IMR-90 (cell line): ENCODE data around the gene CCNDBP1. TPM values are rescaled to one million over a fixed set of nuclear protein-coding genes. Genes with fewer than 3 reads are reported as not detected.

ENCODE experiments used
- ATAC-seq: fragments of 200-7000 bp; cut with Tn5 transposase; 2 replicates; pipeline ENCODE4 v1.9.1; 2020; ENCODE audit warnings: low read depth, mild to moderate bottlenecking, moderate library complexity
- BruUV-seq: library from RNA; stranded (reverse); fragments of 400-500 nt; replicated peaks from 2 replicates; lab custom pipeline; 2021; lab: Mats Ljungman, UMichigan
- CTCF ChIA-PET: fragments of 300-600 bp; formaldehyde crosslinking; extraction: SDS; loops from one replicate; lab custom pipeline; 2021; ENCODE audit warnings: antibody characterized with exemption; lab: Yijun Ruan, JAX
- POLR2A ChIA-PET: fragments of 300-600 bp; sonication (Branson Sonifier 250); formaldehyde crosslinking; loops from one replicate; lab custom pipeline; 2022; ENCODE audit warnings: antibody characterized with exemption; ENCODE audit not compliant: unreplicated experiment; lab: Charles Lee
- DNase-seq: peaks from one replicate; pipeline ENCODE4 v3.0.0; 2013
- H2AFZ ChIP-seq: replicated peaks from 2 replicates; pipeline ENCODE3; 2013; ENCODE audit warnings: low read length, mild to moderate bottlenecking; ENCODE audit not compliant: poor library complexity
- H2AK5ac ChIP-seq: 2 replicates; pipeline ENCODE4 v1.6.1; 2013; ENCODE audit warnings: low read depth, low read length, inconsistent platforms
- H2AK9ac ChIP-seq: replicated peaks from 2 replicates; pipeline ENCODE3; 2013; ENCODE audit warnings: mild to moderate bottlenecking, low read depth, low read length, moderate library complexity; ENCODE audit not compliant: poor library complexity
- H2BK120ac ChIP-seq: 2 replicates; pipeline ENCODE4 v1.6.1; 2013; ENCODE audit warnings: low read depth, low read length, inconsistent platforms
- H2BK15ac ChIP-seq: 3 replicates; pipeline ENCODE4 v1.6.1; 2013; ENCODE audit warnings: low read depth, low read length, inconsistent platforms
- H2BK20ac ChIP-seq: 2 replicates; pipeline ENCODE4 v1.6.1; 2013; ENCODE audit warnings: low read depth, mild to moderate bottlenecking, inconsistent platforms, low read length, moderate library complexity
- H2BK5ac ChIP-seq: 2 replicates; pipeline ENCODE4 v1.6.1; 2013; ENCODE audit warnings: mild to moderate bottlenecking, low read depth, low read length, inconsistent platforms; ENCODE audit not compliant: poor library complexity, severe bottlenecking
- H3K14ac ChIP-seq: replicated peaks from 2 replicates; pipeline ENCODE4 v1.6.1; 2013; ENCODE audit warnings: low read depth, low read length, inconsistent platforms
- H3K18ac ChIP-seq: 2 replicates; pipeline ENCODE4 v1.6.1; 2013; ENCODE audit warnings: low read depth, low read length, control low read depth
- H3K23ac ChIP-seq: 2 replicates; pipeline ENCODE4 v1.6.1; 2013; ENCODE audit warnings: low read depth, low read length, inconsistent platforms
- H3K27ac ChIP-seq: 2 replicates; pipeline ENCODE4 v1.5.1; 2013; ENCODE audit warnings: mild to moderate bottlenecking, control low read depth, low read length; ENCODE audit not compliant: insufficient read depth
- H3K27me3 ChIP-seq: 2 replicates; pipeline ENCODE4 v1.6.1; 2013; ENCODE audit warnings: low read length; ENCODE audit not compliant: control insufficient read depth, insufficient read depth
- H3K36me3 ChIP-seq: 2 replicates; pipeline ENCODE4 v1.6.1; 2013; ENCODE audit warnings: low read length, mixed read lengths; ENCODE audit not compliant: control insufficient read depth, insufficient read depth
- H3K4ac ChIP-seq: 2 replicates; pipeline ENCODE4 v1.6.1; 2013; ENCODE audit warnings: low read depth, low read length, inconsistent platforms
- H3K4me1 ChIP-seq: 2 replicates; pipeline ENCODE4 v1.6.1; 2013; ENCODE audit warnings: low read length, mixed read lengths; ENCODE audit not compliant: control insufficient read depth, insufficient read depth
- H3K4me2 ChIP-seq: 2 replicates; pipeline ENCODE4 v1.6.1; 2013; ENCODE audit warnings: low read depth, mild to moderate bottlenecking, control low read depth, low read length, moderate library complexity
- H3K4me3 ChIP-seq: 2 replicates; pipeline ENCODE4 v1.5.1; 2013; ENCODE audit warnings: low read depth, mild to moderate bottlenecking, control low read depth, low read length, moderate library complexity; ENCODE audit not compliant: insufficient read depth
- H3K56ac ChIP-seq: 2 replicates; pipeline ENCODE4 v1.6.1; 2013; ENCODE audit warnings: low read length, inconsistent platforms; ENCODE audit not compliant: insufficient read depth; ENCODE audit errors: extremely low read depth
- H3K79me1 ChIP-seq, 2 experiments: 2 replicates each; pipeline ENCODE4 v1.6.1; 2013; ENCODE audit warnings: low read length in 2 of 2, inconsistent platforms in 1 of 2, low read depth in 1 of 2
- H3K9ac ChIP-seq: 2 replicates; pipeline ENCODE4 v1.6.1; 2013; ENCODE audit warnings: low read depth, low read length, control low read depth
- H3K9me1 ChIP-seq: 2 replicates; pipeline ENCODE4 v1.6.1; 2013; ENCODE audit warnings: low read length, inconsistent platforms; ENCODE audit not compliant: insufficient read depth
- H3K9me3 ChIP-seq: 2 replicates; pipeline ENCODE4 v1.6.1; 2013; ENCODE audit warnings: low read length; ENCODE audit not compliant: control insufficient read depth, insufficient read depth
- H4K20me1 ChIP-seq: 2 replicates; pipeline ENCODE4 v1.6.1; 2013; ENCODE audit warnings: low read length, inconsistent platforms; ENCODE audit not compliant: insufficient read depth
- H4K5ac ChIP-seq: 2 replicates; pipeline ENCODE4 v1.6.1; 2013; ENCODE audit warnings: mild to moderate bottlenecking, low read depth, low read length, control low read depth
- H4K8ac ChIP-seq, 2 experiments: 2 replicates each; pipeline ENCODE4 v1.6.1; 2013; ENCODE audit warnings: low read depth in 2 of 2, low read length in 2 of 2, control low read depth in 1 of 2, inconsistent platforms in 1 of 2
- H4K91ac ChIP-seq: 2 replicates; pipeline ENCODE4 v1.6.1; 2013; ENCODE audit warnings: low read depth, low read length, inconsistent platforms; ENCODE audit not compliant: insufficient read depth
- POLR2A ChIP-seq: IDR thresholded peaks from 2 replicates; pipeline ENCODE4 v1.6.1; 2012; ENCODE audit warnings: mild to moderate bottlenecking, low read depth, low read length
- dilution Hi-C: fragments of 300-500 bp; cut with HindIII; formaldehyde crosslinking; loops from one replicate; pipeline ENCODE4 v1.14.3; 2018; ENCODE audit warnings: low sequenced_read_pairs; ENCODE audit not compliant: unreplicated experiment
- in situ Hi-C: fragments of 300-500 bp; cut with MboI; formaldehyde crosslinking; loops from 3 replicates; pipeline ENCODE4 v1.14.3; 2019; ENCODE audit warnings: low sequenced_read_pairs, inconsistent platforms, mixed read lengths
- intact Hi-C: fragments of 100-400 bp; cut with micrococcal nuclease; formaldehyde crosslinking; loops from 2 replicates; pipeline ENCODE4 v1.10.0; 2022
- polyA plus RNA-seq, 3 experiments: library from polyadenylated mRNA; depleted of rRNA; stranded (reverse); fragments of >200 nt; gene quantifications; 2 replicates each; pipeline ENCODE4 v1.2.3, GENCODE V29; 2012; ENCODE audit warnings: low replicate concordance in 1 of 3
- total RNA-seq: library from RNA; depleted of rRNA; stranded (reverse); fragments of >200 nt; gene quantifications from 2 replicates; pipeline ENCODE4 v1.2.3, GENCODE V29; 2012

Gene CCNDBP1
- total and polyA plus RNA-seq, 2 of the 4 experiments (the other 2 are of a cell fraction): 34.9 to 40.3 TPM

- no peaks in the 10 kb centered on the region for H3K9me3 ChIP-seq
These were observed 31.9 kb upstream of the CCNDBP1 start for GRCh38 chr15:43153269-43153668.

More at GRCh38 chr15:43153269-43153668, 31.9 kb upstream of the CCNDBP1 start:
- H3K27me3 ChIP-seq: no peaks in the 10 kb centered on the region
- H3K23ac ChIP-seq: no peak overlapping the region
- dilution Hi-C loops (no loop called here), intact Hi-C loops (no loop called here), in situ Hi-C loops (no loop called here)
- H3K79me1 ChIP-seq: peaks cover 0 to 5% of the 10 kb centered on the region in 2 experiments; a peak in 3 of 4 replicates
- ATAC-seq: no peak
- peaks cover 8% of the 10 kb centered on the region for H3K36me3 ChIP-seq
- H4K8ac ChIP-seq: no peak overlapping the region
- H2BK5ac ChIP-seq: no peak overlapping the region
- no peak overlapping the region for H2AK9ac ChIP-seq
- H3K4me3 ChIP-seq: no peak overlapping the region
- H2AFZ ChIP-seq: no peak overlapping the region
- H3K56ac ChIP-seq: no peak overlapping the region
- no peak for TF ChIP-seq POLR2A
- ChIA-PET CTCF (no interaction called here), POLR2A (no interaction called here)
- H3K4me1 ChIP-seq: peaks cover 2% of the 10 kb centered on the region; the same call in 1 of the 2 replicates
- H4K20me1 ChIP-seq: no peaks in the 10 kb centered on the region
- H3K9ac ChIP-seq: no peak overlapping the region
- H3K4ac ChIP-seq: no peak overlapping the region
- H3K4me2 ChIP-seq: no peak overlapping the region
- no peak for DNase-seq
- peaks cover 2% of the 10 kb centered on the region for H3K9me1 ChIP-seq
- no peak overlapping the region for H2BK15ac ChIP-seq
- H4K91ac ChIP-seq: no peak overlapping the region
- no peak overlapping the region for H2BK20ac ChIP-seq
- no peak overlapping the region for H3K18ac ChIP-seq
- TSS peak; percentile 22 for BruUV-seq
- H4K5ac ChIP-seq: no peak overlapping the region
- no peak overlapping the region for H3K14ac ChIP-seq
- H2AK5ac ChIP-seq: no peak overlapping the region
- no peak overlapping the region for H3K27ac ChIP-seq
- no peak overlapping the region for H2BK120ac ChIP-seq
